ENCODE data around the gene PMEL. TPM values are rescaled to one million over a fixed set of nuclear protein-coding genes. Genes with fewer than 3 reads are reported as not detected.
A peak's percentile ranks its signal among the peaks of the same experiment; 100 is the strongest.

Gene PMEL
- total and polyA plus RNA-seq, 2 of the 4 experiments (the other 2 are of a cell fraction), result 1.4 to 5.8 TPM

DNA sequence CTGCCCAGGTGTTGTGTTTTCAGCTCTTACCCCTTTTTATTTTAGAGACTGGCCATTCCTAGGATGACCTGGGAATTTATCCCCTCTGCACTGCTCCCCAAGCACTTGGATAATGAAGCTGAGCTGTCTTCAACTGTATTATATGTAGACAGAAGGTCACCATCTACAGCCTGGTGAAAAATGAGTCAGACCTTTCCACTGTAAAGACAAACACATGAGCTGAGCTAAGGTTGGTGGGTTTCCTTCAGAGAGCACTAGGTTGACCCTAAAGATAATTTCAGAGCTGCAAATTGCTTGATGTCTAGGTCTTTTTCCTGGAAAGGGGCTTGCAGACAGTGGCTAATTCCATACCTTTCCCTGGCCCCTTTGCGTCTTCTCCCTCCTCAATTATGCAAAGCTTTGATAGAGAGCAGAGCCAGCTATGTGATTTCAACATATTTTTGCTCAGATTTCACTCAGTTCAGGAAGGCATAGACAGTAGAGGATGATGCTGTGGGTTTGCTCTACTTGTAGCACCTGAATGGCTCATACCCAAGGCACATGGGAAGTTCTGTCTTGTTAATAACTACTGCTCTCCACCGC, 45.8 kb upstream of the PMEL start:
- Histone ChIP-seq H3K18ac (ENCODE audit: low read depth, low read length) (no peak overlapping the region), H4K20me1 (ENCODE audit: insufficient read depth, low read length) (no peaks in the 10 kb centered on the region), H3K23ac (ENCODE audit: low read depth, low read length) (0 out of 2 replicates have a peak overlapping the region, but pooled peaks have one; percentile 43), H3K36me3 (ENCODE audit: control insufficient read depth, insufficient read depth, low read length) (no peaks in the 10 kb centered on the region; the same call in 1 of the 2 replicates), H3K9me3 (ENCODE audit: control insufficient read depth, insufficient read depth, low read length) (no peaks in the 10 kb centered on the region), H2BK15ac (ENCODE audit: low read depth, low read length) (no peak overlapping the region), H2AK9ac (replicated peaks; ENCODE audit: low read depth, low read length, poor library complexity) (no peak overlapping the region), H4K8ac (ENCODE audit: low read depth in 2 of 2, low read length in 2 of 2) (no peak overlapping the region), H2BK120ac (ENCODE audit: low read depth, low read length) (no peak overlapping the region), H2BK20ac (ENCODE audit: low read depth, low read length) (no peak overlapping the region), H3K27me3 (ENCODE audit: control insufficient read depth, insufficient read depth, low read length) (no peaks in the 10 kb centered on the region), H3K4me1 (ENCODE audit: control insufficient read depth, insufficient read depth, low read length) (no peaks in the 10 kb centered on the region), H3K9me1 (ENCODE audit: insufficient read depth, low read length) (peaks cover 7% of the 10 kb centered on the region), H3K4ac (ENCODE audit: low read depth, low read length) (no peak overlapping the region), H3K14ac (replicated peaks; ENCODE audit: low read depth, low read length) (no peak overlapping the region), H3K4me3 (ENCODE audit: insufficient read depth, low read depth, low read length) (no peak overlapping the region), H3K27ac (ENCODE audit: insufficient read depth, low read length) (no peak overlapping the region), H4K5ac (ENCODE audit: low read depth, low read length) (no peak overlapping the region), H3K79me1 (ENCODE audit: low read depth in 1 of 2, low read length in 2 of 2) (peaks cover 3 to 12% of the 10 kb centered on the region in 2 experiments; a peak in 3 of 4 replicates), H3K56ac (ENCODE audit: extremely low read depth, insufficient read depth, low read length) (no peak overlapping the region), H4K91ac (ENCODE audit: insufficient read depth, low read depth, low read length) (no peak overlapping the region), H2AFZ (replicated peaks; ENCODE audit: low read length, poor library complexity) (no peak overlapping the region), H2BK5ac (ENCODE audit: low read depth, low read length, poor library complexity, severe bottlenecking) (no peak overlapping the region), H2AK5ac (ENCODE audit: low read depth, low read length) (no peak overlapping the region), H3K4me2 (ENCODE audit: low read depth, low read length) (no peak overlapping the region), H3K9ac (ENCODE audit: low read depth, low read length) (no peak overlapping the region)
- DNase-seq (no peak), ATAC-seq (ENCODE audit: low read depth) (no peak)
- ChIA-PET CTCF (no interaction called here), POLR2A (ENCODE audit: unreplicated experiment) (no interaction called here)
- no TSS peak for BruUV-seq (replicated peaks)
- dilution Hi-C loops (cut with HindIII; ENCODE audit: low sequenced_read_pairs, unreplicated experiment), result no loop called here
- TF ChIP-seq, protein P1, sequence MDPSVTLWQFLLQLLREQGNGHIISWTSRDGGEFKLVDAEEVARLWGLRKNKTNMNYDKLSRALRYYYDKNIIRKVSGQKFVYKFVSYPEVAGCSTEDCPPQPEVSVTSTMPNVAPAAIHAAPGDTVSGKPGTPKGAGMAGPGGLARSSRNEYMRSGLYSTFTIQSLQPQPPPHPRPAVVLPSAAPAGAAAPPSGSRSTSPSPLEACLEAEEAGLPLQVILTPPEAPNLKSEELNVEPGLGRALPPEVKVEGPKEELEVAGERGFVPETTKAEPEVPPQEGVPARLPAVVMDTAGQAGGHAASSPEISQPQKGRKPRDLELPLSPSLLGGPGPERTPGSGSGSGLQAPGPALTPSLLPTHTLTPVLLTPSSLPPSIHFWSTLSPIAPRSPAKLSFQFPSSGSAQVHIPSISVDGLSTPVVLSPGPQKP (IDR thresholded peaks at IDR 0.05; ENCODE audit: borderline replicate concordance, low read depth, low read length), result no peak
- TF ChIP-seq RAD21 (IDR thresholded peaks at IDR 0.05; ENCODE audit: low read length) (no peak), CHD1 (IDR thresholded peaks at IDR 0.05; ENCODE audit: low read depth, low read length) (no peak), MXI1 (IDR thresholded peaks at IDR 0.05; ENCODE audit: borderline replicate concordance, low read depth, low read length) (no peak), CEBPB (IDR thresholded peaks at IDR 0.05; ENCODE audit: low read depth, low read length) (no peak), NFE2L2 (IDR thresholded peaks at IDR 0.05; ENCODE audit: low read depth, low read length) (no peak), SMC3 (IDR thresholded peaks at IDR 0.05; ENCODE audit: low read depth, low read length) (no peak), FOS (IDR thresholded peaks at IDR 0.05; ENCODE audit: low read depth, low read length) (no peak)
- intact Hi-C loops (cut with micrococcal nuclease), result no loop called here
- in situ Hi-C loops (cut with MboI; ENCODE audit: low sequenced_read_pairs), result no loop called here
- no CpG with 5 or more reads among the region's 2 CpGs for WGBS, 2 experiments (ENCODE audit: extremely low coverage in 2 of 2, insufficient read length in 1 of 2)

Data from IMR-90 (cell line).